Left hindlimb (tissue), 1 donor: ENCODE measurements around the gene HOATZ.
A peak's percentile ranks its signal among the peaks of the same experiment; 100 is the strongest.

Source experiments
- DNase-seq: peaks from one replicate; pipeline ENCODE4 v3.0.0-alpha.2; 2018

Gene HOATZ

DNA sequence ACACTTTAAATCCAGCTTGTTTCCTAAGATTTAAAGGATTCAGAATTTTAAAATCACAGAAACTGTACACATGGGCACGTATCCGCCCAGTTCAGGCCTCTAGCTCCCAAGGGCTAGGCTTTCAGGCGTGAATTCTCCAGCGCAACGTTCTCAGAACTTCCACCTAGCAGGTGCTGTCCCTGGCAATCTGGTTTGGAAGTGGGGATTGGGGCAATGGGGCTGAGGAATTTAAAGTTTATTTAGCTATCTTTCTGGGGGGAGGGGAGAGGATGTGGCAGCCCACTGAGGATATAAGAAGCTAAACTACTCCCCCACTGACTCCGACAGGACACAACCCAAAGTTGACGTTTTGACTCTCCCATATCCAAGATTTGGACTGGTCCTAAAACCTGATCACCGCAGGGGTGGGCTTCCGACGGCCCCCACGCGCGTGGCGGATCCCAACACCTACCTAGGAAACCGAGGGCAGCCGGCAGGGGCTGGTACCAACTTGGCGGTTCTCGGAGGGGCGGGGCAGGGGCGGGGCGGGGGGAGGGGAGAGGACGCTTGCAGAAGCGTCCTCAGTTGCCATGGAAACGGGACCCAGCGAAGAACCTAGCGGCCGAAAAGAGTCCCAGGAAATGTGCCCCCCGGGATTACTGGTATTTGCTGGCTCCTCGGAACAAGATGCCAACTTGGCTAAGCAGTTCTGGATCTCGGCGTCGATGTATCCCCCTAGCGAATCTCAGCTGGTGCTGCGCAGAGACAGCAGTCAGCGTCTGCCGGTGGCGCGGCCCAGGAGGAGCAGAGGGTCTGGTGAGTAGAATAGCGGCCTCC is at the start of gene HOATZ:
Gene HOATZ (plus strand): TSS at position 563 of the 816 bp plus-strand sequence. CDS start 7 bp downstream, at position 570.
- DNase-seq = peak; percentile 33

DNA sequence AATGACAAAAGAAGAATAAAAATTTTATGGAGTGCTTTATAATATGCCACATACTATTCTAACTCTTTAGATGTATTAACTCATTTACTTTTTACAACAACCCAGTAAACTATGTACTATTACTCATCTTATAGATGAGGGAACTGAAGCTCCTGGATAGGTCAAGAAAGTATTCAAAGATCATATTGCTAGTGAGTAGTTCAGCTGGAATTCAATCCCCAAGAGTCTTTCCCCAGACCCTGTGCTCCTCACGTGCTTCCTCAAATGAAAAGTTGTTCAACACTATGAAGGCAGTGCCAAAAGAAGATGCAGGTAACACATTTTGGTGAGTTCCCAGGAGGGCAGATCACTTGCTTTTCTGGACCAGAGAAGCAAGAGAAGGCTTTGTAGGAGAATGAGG is 49.2 kb upstream of the HOATZ start:
- DNase-seq = no peak

GRCh38 chr11:111466615-111467014 is 48.0 kb upstream of the HOATZ start:
- no peak for DNase-seq

DNA sequence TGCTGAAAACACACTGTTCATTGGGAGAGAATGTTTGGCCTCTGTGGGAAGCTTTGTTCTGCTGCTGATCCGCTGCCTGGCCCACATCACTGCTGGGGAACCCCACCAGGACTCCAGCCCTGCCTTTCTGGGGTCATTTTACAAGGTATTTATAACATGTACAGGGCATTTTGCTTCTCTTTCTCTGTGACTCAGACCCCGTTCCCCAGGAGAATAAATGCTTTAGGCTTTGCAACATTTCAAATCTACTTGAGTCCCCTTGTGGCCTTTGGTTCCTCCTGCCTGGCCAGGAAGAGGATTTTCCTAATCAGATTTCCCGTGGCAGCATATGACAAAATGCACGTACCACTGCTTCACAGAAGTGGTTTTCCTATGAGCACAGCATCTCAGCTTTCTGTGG is 45.4 kb upstream of the HOATZ start:
- DNase-seq = no peak

- DNase-seq = no peak
Measured at GRCh38 chr11:111472228-111472627, 42.4 kb upstream of the HOATZ start.

GRCh38 chr11:111474432-111474831 is 40.1 kb upstream of the HOATZ start:
- DNase-seq = no peak

DNA sequence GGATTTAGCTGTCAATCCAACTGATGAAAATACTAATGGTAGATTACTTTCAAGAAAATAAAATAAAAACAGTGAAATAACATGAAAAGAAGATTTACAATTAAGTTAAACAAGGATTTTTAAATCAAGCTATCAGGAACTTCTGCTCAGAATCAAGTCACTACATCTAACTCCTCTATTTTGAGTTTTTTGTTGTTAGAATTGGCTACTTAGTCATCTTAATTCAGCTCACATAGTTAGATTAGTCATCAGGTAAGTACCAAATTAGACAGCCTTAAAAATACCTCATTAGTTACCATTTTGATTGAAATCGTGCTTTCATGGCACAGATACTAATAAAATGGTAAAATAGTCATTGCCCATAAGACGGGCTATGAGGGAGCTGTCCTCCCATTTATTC is 38.2 kb upstream of the HOATZ start:
- no peak for DNase-seq

DNA sequence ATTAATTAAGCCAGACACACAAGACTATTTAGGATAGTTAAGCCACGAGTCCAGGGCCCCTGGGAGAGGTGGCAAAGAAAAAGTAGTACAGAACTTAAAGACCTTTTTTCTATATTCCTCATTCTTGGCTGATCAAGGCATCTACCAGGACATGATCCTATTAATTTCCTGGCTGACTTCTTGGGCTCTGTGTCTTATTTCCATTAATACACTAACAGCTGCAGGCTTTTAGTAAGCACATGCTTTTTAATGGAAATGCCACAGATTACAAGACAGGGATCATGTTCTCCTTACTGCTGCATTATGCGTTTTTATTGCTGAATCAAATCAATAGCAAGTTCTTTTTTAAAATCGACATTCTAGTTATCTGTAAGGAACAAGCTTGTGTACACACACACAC is 37.6 kb upstream of the HOATZ start:
- DNase-seq = no peak

- no peak for DNase-seq
Measured at GRCh38 chr11:111477898-111478297, 36.7 kb upstream of the HOATZ start.

DNA sequence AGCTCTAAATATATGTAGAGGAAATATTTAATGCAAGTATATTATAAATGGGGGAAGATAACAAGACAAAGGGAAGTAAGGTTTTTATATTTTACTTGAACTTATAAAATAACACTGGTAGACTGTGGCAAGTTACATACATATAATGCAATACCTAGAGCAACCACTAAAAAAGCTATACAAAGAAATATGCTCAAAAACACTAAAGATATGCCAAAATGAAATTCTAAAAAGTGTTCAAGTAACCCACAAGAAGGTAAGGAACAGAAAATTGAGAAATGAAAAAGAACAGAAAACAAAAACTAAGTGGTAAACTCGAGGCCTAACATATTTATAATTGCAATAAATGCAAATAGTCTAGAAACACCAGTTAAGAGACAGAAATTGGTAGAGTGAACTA is 34.9 kb upstream of the HOATZ start:
- no peak for DNase-seq

- DNase-seq = no peak
Measured at GRCh38 chr11:111483431-111483830, 31.1 kb upstream of the HOATZ start.

DNA sequence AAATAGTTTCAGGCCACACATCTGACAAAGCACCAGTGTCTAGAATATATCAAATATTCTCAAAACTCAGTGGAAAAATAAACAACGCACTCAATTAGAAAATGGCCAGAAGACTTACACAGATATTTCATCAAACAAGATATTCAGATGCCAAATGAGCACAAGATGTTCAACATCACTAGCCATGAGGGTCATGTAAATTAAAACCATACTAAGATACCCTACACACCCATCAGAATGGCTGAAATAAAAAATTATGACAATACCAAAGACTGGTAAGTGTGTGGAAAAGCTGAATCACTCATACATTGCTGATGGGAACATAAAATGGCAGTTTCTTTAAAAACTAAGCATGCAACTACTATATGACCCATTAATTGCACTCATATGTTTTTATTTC is 24.1 kb upstream of the HOATZ start:
- no peak for DNase-seq

- DNase-seq = no peak
Measured at GRCh38 chr11:111494040-111494439, 20.5 kb upstream of the HOATZ start.

GRCh38 chr11:111499483-111499882 is 15.1 kb upstream of the HOATZ start:
- no peak for DNase-seq

DNA sequence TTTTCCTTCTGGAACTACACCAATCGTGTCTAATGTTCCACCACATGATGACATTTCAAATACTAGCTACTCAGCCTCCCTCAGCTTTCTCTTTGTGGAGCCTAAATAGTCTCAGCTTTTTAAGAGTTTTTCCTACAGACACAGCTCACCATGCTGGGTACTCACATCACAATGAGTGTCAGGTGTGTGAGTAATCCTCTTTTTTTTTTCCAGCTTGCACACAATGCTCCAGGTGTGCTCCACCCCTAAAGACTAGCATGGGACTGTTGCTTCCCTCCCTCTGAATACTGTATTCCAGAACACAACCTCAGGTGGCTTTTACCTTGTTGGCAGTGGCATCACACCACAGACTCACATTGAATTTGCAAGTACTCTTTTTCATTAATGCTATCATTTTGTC is 14.1 kb upstream of the HOATZ start:
- no peak for DNase-seq

- no peak for DNase-seq
Measured at GRCh38 chr11:111502611-111503010, 12.0 kb upstream of the HOATZ start.

GRCh38 chr11:111510311-111510710 is 4.3 kb upstream of the HOATZ start:
- no peak for DNase-seq

DNA sequence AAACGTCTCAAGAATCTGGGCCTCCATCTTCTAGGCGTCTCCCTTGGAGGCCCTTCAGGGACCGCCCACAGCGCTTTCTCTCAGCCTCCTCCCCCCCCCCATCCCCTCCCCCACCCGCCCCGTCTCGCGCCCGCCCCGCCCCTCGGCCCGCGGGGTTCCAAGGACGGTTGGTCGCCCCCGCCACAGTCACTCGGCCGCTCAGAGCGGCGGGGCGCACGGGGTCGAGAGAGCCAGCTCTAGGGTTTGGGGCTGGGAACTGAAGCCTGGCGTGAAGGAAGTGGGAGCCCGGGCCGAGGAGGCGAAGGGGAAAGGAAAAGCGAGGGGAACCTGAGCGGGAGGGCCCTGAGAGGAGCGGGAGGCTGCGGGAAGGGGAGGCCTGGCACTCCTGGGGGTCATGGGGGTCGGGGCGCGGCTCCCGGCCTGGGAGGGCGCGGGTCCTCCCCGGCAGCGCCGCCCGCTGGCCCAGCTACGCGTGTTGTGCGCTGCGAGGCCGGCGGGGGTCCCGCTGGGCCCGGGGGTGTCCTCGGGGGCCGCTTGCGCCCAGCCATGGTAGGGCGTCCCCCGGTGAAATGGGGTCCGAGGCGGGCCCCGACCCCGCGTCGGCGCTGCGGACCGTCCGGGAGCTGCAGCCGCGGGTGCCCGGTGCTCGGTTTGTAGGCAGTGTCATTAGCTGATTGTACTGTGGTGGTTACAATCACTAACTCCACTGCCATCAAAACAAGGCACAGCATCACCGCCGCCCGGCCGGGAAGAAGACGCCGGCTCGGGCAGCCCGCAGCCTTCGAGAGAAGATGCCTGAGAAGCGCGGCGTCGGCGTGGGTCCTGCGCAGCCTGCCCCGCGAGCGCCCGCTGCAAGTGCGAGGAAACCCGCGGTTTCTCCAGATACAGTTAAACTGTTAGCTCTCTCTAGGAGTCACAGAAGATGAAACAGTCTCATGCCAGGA is 2.0 kb upstream of the HOATZ start, which contains the start of gene BTG4:
Gene BTG4 (minus strand): TSS at position 91 of the 944 bp plus-strand sequence. CDS start 13,610 bp downstream, outside the sequence.
- peak; percentile 46 for DNase-seq

- DNase-seq = no peak
Measured at GRCh38 chr11:111513240-111513605, 1.4 kb upstream of the HOATZ start.

DNA sequence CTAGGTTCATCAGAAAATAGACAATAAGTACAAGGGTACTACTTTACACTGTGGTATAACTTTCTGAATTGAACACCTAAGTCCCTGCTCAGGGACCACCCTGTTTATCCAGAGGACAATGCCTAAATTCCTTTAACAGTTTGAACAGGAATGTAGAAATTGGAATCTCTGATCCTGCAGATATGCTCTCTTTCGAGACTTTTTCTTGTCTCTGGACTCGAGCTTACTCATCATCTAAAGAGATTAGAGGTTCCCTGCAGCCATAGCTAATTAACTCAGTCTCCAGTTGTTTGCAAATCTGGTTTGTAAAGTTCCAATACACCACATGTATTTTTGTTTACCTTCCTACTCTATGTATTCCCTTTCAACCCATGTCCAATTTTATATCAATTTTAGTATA is 1.0 kb downstream of the HOATZ start:
- no peak for DNase-seq

DNA sequence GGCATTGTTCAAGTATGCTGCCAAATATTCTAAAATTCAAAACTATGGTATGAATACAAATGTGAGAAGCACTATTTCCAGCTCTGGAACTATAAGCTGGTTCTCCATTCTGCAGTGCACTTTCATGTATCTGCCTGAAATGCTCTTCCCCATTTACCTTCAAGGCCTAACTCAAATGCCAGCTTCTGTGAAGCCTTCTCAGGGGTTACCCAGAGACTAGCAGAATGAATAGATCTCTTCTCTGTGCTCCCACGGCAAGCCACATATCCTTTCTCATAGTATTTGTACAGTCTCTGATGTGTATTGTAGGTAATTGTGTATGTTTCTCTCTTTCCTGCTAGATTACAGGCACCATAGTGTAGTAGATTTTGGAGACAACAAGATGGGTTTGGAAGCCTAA is 4.1 kb downstream of the HOATZ start:
- DNase-seq = no peak

- no peak for DNase-seq
Measured at GRCh38 chr11:111520560-111520959, 6.0 kb downstream of the HOATZ start.

DNA sequence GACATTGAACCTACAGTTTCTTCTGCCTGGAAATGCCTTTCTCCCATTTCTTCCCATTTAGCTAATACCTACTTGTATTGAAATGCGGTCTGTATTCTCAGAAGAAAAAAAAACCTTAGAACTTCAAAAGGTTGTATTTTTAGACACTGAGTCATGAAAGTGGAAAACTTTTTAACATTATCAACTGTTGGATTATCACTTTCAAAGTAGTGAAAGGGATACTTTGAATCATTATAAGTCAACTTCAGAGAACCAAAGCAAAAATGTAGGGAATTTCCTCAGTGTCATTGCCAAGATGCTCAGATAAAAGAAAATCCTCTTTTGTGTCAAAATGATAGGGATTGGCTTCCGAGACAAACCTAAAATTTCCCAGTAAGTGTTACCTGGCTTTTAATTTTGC is 6.6 kb downstream of the HOATZ start:
- DNase-seq = no peak

DNA sequence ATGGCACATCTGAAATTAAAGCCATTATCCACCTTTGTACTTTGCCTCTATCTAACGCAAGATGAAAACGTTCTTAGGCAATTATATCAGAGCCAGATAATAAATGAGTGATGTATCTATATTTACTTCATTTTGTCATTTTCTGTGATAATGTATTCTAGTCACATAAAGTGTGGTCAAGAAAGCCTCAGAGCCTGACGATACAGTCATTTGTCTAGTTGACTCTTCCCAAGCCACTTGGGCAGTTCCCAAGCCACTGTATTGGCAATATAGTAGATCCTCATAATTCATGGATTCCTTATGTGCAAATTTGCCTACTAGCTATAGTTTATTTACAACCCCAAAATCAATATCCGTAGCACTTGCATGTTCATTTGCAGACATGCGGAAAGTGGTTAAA is 7.8 kb downstream of the HOATZ start:
- no peak for DNase-seq
